HEK293T (cell line): Measurements from ENCODE around the gene ARHGAP12.

Experiments used
- ARNT ChIP-seq: fragments of 450-650 bp; IDR thresholded peaks from 2 replicates; pipeline ENCODE4 v1.6.1; 2017; ENCODE audit warnings: mild to moderate bottlenecking
- BHLHE40 ChIP-seq: fragments of 450-650 bp; IDR thresholded peaks from 2 replicates; pipeline ENCODE4 v1.6.1; 2016; ENCODE audit warnings: mild to moderate bottlenecking, moderate library complexity, borderline replicate concordance
- CTBP1 ChIP-seq: fragments of 450-650 bp; IDR thresholded peaks from 2 replicates; pipeline ENCODE4 v1.6.1; 2016; ENCODE audit warnings: borderline replicate concordance
- HDGF ChIP-seq: fragments of 450-650 bp; IDR thresholded peaks from 2 replicates; pipeline ENCODE4 v1.6.1; 2017; ENCODE audit warnings: antibody characterized with exemption, borderline replicate concordance
- L3MBTL2 ChIP-seq: fragments of 450-650 bp; conservative IDR thresholded peaks from 2 replicates; pipeline ENCODE4 v1.6.1; 2016; ENCODE audit warnings: mild to moderate bottlenecking
- NFRKB ChIP-seq: fragments of 450-650 bp; IDR thresholded peaks from 2 replicates; pipeline ENCODE4 v1.6.1; 2016; ENCODE audit warnings: mild to moderate bottlenecking, moderate library complexity
- SP1 ChIP-seq: fragments of 450-650 bp; IDR thresholded peaks from 2 replicates; pipeline ENCODE4 v1.6.1; 2017
- SUZ12 ChIP-seq: fragments of 450-650 bp; IDR thresholded peaks from 2 replicates; pipeline ENCODE4 v1.6.1; 2016; ENCODE audit warnings: mild to moderate bottlenecking
- TF ChIP-seq, protein P1 (sequence below): fragments of 450-650 bp; IDR thresholded peaks from 2 replicates; pipeline ENCODE4 v1.6.1; 2016

DNA sequence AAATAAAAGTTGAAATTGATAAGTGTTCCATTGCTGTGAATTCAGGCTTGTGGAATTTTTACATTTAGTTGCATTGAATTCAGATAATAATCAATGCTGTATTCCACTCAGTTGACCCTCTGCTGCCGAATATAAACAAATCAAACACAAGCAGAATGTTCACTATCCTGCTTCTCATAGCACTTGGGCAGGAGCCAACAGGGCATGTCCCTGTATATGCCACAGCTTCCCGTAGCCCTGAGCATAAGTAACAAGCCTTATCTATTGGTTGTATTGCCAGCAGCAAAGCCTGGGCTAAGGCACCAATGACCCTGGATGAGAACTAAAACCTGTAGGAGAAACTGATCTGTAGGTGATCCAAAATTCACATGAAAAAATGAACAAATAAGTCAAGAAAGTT is 145.9 kb downstream of the ARHGAP12 start:
- TF ChIP-seq SUZ12, result no peak
- TF ChIP-seq, protein P1, sequence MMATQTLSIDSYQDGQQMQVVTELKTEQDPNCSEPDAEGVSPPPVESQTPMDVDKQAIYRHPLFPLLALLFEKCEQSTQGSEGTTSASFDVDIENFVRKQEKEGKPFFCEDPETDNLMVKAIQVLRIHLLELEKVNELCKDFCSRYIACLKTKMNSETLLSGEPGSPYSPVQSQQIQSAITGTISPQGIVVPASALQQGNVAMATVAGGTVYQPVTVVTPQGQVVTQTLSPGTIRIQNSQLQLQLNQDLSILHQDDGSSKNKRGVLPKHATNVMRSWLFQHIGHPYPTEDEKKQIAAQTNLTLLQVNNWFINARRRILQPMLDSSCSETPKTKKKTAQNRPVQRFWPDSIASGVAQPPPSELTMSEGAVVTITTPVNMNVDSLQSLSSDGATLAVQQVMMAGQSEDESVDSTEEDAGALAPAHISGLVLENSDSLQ, result no peak
- no peak for TF ChIP-seq NFRKB
- no peak for TF ChIP-seq HDGF
- TF ChIP-seq SP1, result no peak
- TF ChIP-seq CTBP1, result no peak
- TF ChIP-seq BHLHE40, result no peak
- TF ChIP-seq ARNT, result no peak
- TF ChIP-seq L3MBTL2, result no peak
